Type B pancreatic cell (in vitro differentiated cells): ENCODE measurements around the gene UBE2D2. TPM values are rescaled to one million over a fixed set of nuclear protein-coding genes. Genes with fewer than 3 reads are reported as not detected.

Experiments used
- DNase-seq: peaks from one replicate; pipeline ENCODE4 v3.0.0; 2021; ENCODE audit warnings: mixed read lengths; ENCODE audit not compliant: unreplicated experiment; ENCODE audit errors: extremely low spot score
- H3K27ac Mint-ChIP-seq: 2 replicates; pipeline ENCODE4 v1.8.0; 2021; ENCODE audit warnings: mild to moderate bottlenecking, mixed read lengths
- H3K27me3 Mint-ChIP-seq: 2 replicates; pipeline ENCODE4 v1.8.0; 2021; ENCODE audit warnings: mixed read lengths
- H3K36me3 Mint-ChIP-seq: 2 replicates; pipeline ENCODE4 v1.8.0; 2021; ENCODE audit warnings: mixed read lengths
- H3K4me1 Mint-ChIP-seq: one replicate; pipeline ENCODE4 v1.8.0; 2021; ENCODE audit warnings: mixed read lengths; ENCODE audit not compliant: unreplicated experiment
- H3K4me3 Mint-ChIP-seq: 2 replicates; pipeline ENCODE4 v1.8.0; 2021; ENCODE audit warnings: mild to moderate bottlenecking, mixed read lengths
- H3K9me3 Mint-ChIP-seq: 2 replicates; pipeline ENCODE4 v1.8.0; 2021; ENCODE audit warnings: mixed read lengths
- CTCF ChIP-seq: fragments of 200-600 bp; sonication (generic); conservative IDR thresholded peaks from 2 replicates; pipeline ENCODE4 v1.5.0; 2021; ENCODE audit warnings: antibody characterized with exemption, mild to moderate bottlenecking
- total RNA-seq: library from RNA; stranded (reverse); gene quantifications from 2 replicates; pipeline ENCODE4 v1.2.1, GENCODE V29; 2021; ENCODE audit warnings: low replicate concordance

UBE2D2 gene
- total RNA-seq, 1 donor from 2014 or later, result 140 TPM

GRCh38 chr5:139571966-139572365 lies 10.8 kb downstream of the UBE2D2 start:
- H3K27ac Mint-ChIP-seq, result no peak overlapping the region
- H3K9me3 Mint-ChIP-seq, result no peaks in the 10 kb centered on the region
- H3K4me1 Mint-ChIP-seq, result peaks cover 36% of the 10 kb centered on the region
- no peaks in the 10 kb centered on the region for H3K27me3 Mint-ChIP-seq
- no peak for DNase-seq
- peaks cover 14% of the 10 kb centered on the region for H3K36me3 Mint-ChIP-seq
- no peak for TF ChIP-seq CTCF
- H3K4me3 Mint-ChIP-seq, result no peak overlapping the region

- Mint-ChIP-seq H3K36me3 (peaks cover 9% of the 10 kb centered on the region), H3K27ac (peak overlapping the region; percentile 6), H3K27me3 (no peaks in the 10 kb centered on the region), H3K4me1 (peaks cover 26% of the 10 kb centered on the region), H3K4me3 (no peak overlapping the region), H3K9me3 (no peaks in the 10 kb centered on the region)
- peak; percentile 69 for TF ChIP-seq CTCF
- no peak for DNase-seq
Observed at GRCh38 chr5:139574641-139575312, 13.6 kb downstream of the UBE2D2 start.

GRCh38 chr5:139575313-139575646 lies 14.1 kb downstream of the UBE2D2 start:
- Mint-ChIP-seq H3K4me3 (no peak overlapping the region), H3K27ac (no peak overlapping the region), H3K4me1 (peaks cover 26% of the 10 kb centered on the region), H3K36me3 (peaks cover 7% of the 10 kb centered on the region), H3K9me3 (no peaks in the 10 kb centered on the region), H3K27me3 (no peaks in the 10 kb centered on the region)
- no peak for TF ChIP-seq CTCF
- no peak for DNase-seq

- Mint-ChIP-seq H3K27ac (no peak overlapping the region), H3K36me3 (peaks cover 9% of the 10 kb centered on the region), H3K4me3 (no peak overlapping the region)
Observed at GRCh38 chr5:139575751-139576150, 14.6 kb downstream of the UBE2D2 start.

GRCh38 chr5:139577689-139578290 lies 16.7 kb downstream of the UBE2D2 start:
- no peaks in the 10 kb centered on the region for H3K27me3 Mint-ChIP-seq
- H3K36me3 Mint-ChIP-seq, result peaks cover 11% of the 10 kb centered on the region
- no peak for DNase-seq
- H3K9me3 Mint-ChIP-seq, result no peaks in the 10 kb centered on the region
- peaks cover 21% of the 10 kb centered on the region for H3K4me1 Mint-ChIP-seq
- no peak overlapping the region for H3K4me3 Mint-ChIP-seq
- no peak for TF ChIP-seq CTCF
- no peak overlapping the region for H3K27ac Mint-ChIP-seq

More at GRCh38 chr5:139575751-139576150, 14.6 kb downstream of the UBE2D2 start:
- Mint-ChIP-seq H3K4me1 (peaks cover 26% of the 10 kb centered on the region), H3K27me3 (no peaks in the 10 kb centered on the region), H3K9me3 (no peaks in the 10 kb centered on the region)
- TF ChIP-seq CTCF, result no peak
- no peak for DNase-seq
